ENCODE measurements around the gene EIF4G2. TPM values are rescaled to one million over a fixed set of nuclear protein-coding genes. Genes with fewer than 3 reads are reported as not detected.

EIF4G2 gene
- total RNA-seq, 1 experiment from 2014 or later = 999 TPM

GRCh38 chr11:10761085-10761698, 47.5 kb downstream of the EIF4G2 start:
- H3K79me2 ChIP-seq (ENCODE audit: low read length) = no peaks in the 10 kb centered on the region
- ATAC-seq = no peak
- H3K36me3 ChIP-seq (ENCODE audit: low read depth, low read length) = peaks cover 43% of the 10 kb centered on the region
- H4K20me1 ChIP-seq (ENCODE audit: low read length) = no peaks in the 10 kb centered on the region
- no peak overlapping the region for H3K27ac ChIP-seq (ENCODE audit: low read length)
- no peaks in the 10 kb centered on the region for H3F3A ChIP-seq (ENCODE audit: low read length, unreplicated experiment)
- no peaks in the 10 kb centered on the region for H3K27me3 ChIP-seq (ENCODE audit: low read length)
- BruUV-seq (replicated peaks) = no TSS peak
- DNase-seq = no peak
- ChIA-PET CTCF (no interaction called here), POLR2A (ENCODE audit: unreplicated experiment) (interaction anchor here (0.6 kb wide), 1 partner anchor 956 kb away, joined by 3 read pairs; no protein-coding TSS in a partner anchor)
- no peak overlapping the region for H2AFZ ChIP-seq (ENCODE audit: low read length)
- H3K4me1 ChIP-seq (ENCODE audit: insufficient read depth, low read length) = no peaks in the 10 kb centered on the region
- H3K9me2 ChIP-seq (replicated peaks; ENCODE audit: low read length) = no peaks in the 10 kb centered on the region
- H3K9me3 ChIP-seq (ENCODE audit: low read length) = no peaks in the 10 kb centered on the region
- no peak overlapping the region for H3K4me2 ChIP-seq (ENCODE audit: low read length)
- no peak for TF ChIP-seq EZH2 (IDR thresholded peaks at IDR 0.05; ENCODE audit: low read length, unreplicated experiment)
- no peak for TF ChIP-seq CTCF (conservative IDR thresholded peaks at IDR 0.05; ENCODE audit: low read depth, low read length)
- no peak for TF ChIP-seq EZH2phosphoT487 (IDR thresholded peaks at IDR 0.05; ENCODE audit: borderline replicate concordance, low read length)
- intact Hi-C loops (cut with micrococcal nuclease) = no loop called here
- H3K9ac ChIP-seq (ENCODE audit: low read length) = no peak overlapping the region
- no peak overlapping the region for H3K4me3 ChIP-seq (ENCODE audit: low read length)

- no peaks in the 10 kb centered on the region for H4K20me1 ChIP-seq (ENCODE audit: low read length)
- peak; percentile 74 for ATAC-seq
- TF ChIP-seq EZH2phosphoT487 (IDR thresholded peaks at IDR 0.05; ENCODE audit: borderline replicate concordance, low read length) = no peak
- peak; percentile 55 for TF ChIP-seq CTCF (conservative IDR thresholded peaks at IDR 0.05; ENCODE audit: low read depth, low read length)
- no peak overlapping the region for H3K4me2 ChIP-seq (ENCODE audit: low read length)
- POLR2A ChIA-PET (ENCODE audit: unreplicated experiment) = no interaction called here
- H3F3A ChIP-seq (ENCODE audit: low read length, unreplicated experiment) = no peaks in the 10 kb centered on the region
- peaks cover 7% of the 10 kb centered on the region for H3K79me2 ChIP-seq (ENCODE audit: low read length)
- no peak overlapping the region for H2AFZ ChIP-seq (ENCODE audit: low read length)
- no peaks in the 10 kb centered on the region for H3K4me1 ChIP-seq (ENCODE audit: insufficient read depth, low read length)
- no peaks in the 10 kb centered on the region for H3K9me3 ChIP-seq (ENCODE audit: low read length)
- H3K27me3 ChIP-seq (ENCODE audit: low read length) = no peaks in the 10 kb centered on the region
- intact Hi-C loops (cut with micrococcal nuclease) = no loop called here
- CTCF ChIA-PET = interaction anchor here (1.4 kb wide), 1 partner anchor 12 kb away, joined by 5 read pairs; no protein-coding TSS in a partner anchor
- H3K9me2 ChIP-seq (replicated peaks; ENCODE audit: low read length) = no peaks in the 10 kb centered on the region
- BruUV-seq (replicated peaks) = no TSS peak
- no peak overlapping the region for H3K4me3 ChIP-seq (ENCODE audit: low read length)
- peak; percentile 25 for DNase-seq
- no peak overlapping the region for H3K27ac ChIP-seq (ENCODE audit: low read length)
- peaks cover 41% of the 10 kb centered on the region for H3K36me3 ChIP-seq (ENCODE audit: low read depth, low read length)
- H3K9ac ChIP-seq (ENCODE audit: low read length) = no peak overlapping the region
Measured at GRCh38 chr11:10758957-10759356, 49.8 kb downstream of the EIF4G2 start.

GRCh38 chr11:10752486-10752885, 56.2 kb downstream of the EIF4G2 start:
- H3F3A ChIP-seq (ENCODE audit: low read length, unreplicated experiment) = no peaks in the 10 kb centered on the region
- no TSS peak for BruUV-seq (replicated peaks)

More at GRCh38 chr11:10752486-10752885, 56.2 kb downstream of the EIF4G2 start:
- H3K9me3 ChIP-seq (ENCODE audit: low read length) = no peaks in the 10 kb centered on the region
- DNase-seq (no peak), ATAC-seq (no peak)
- CTCF ChIA-PET = interaction anchor here (1.8 kb wide), 1 partner anchor 18 kb away, joined by 6 read pairs; no protein-coding TSS in a partner anchor
- 0 out of 2 replicates have a peak, but pooled peaks cover 7% of the 10 kb centered on the region for H4K20me1 ChIP-seq (ENCODE audit: low read length)
- H3K27me3 ChIP-seq (ENCODE audit: low read length) = no peaks in the 10 kb centered on the region
- no peak overlapping the region for H3K27ac ChIP-seq (ENCODE audit: low read length)
- no peak overlapping the region for H2AFZ ChIP-seq (ENCODE audit: low read length)
- peak overlapping the region; percentile 93 for H3K4me2 ChIP-seq (ENCODE audit: low read length)
- peaks cover 33% of the 10 kb centered on the region for H3K79me2 ChIP-seq (ENCODE audit: low read length)
- H3K9ac ChIP-seq (ENCODE audit: low read length) = peak overlapping the region; percentile 92; the same call in 1 of the 2 replicates
- no peaks in the 10 kb centered on the region for H3K9me2 ChIP-seq (replicated peaks; ENCODE audit: low read length)
- peaks cover 16% of the 10 kb centered on the region for H3K36me3 ChIP-seq (ENCODE audit: low read depth, low read length)
- TF ChIP-seq CTCF (conservative IDR thresholded peaks at IDR 0.05; ENCODE audit: low read depth, low read length) = no peak
- no peak for TF ChIP-seq EZH2phosphoT487 (IDR thresholded peaks at IDR 0.05; ENCODE audit: borderline replicate concordance, low read length)
- TF ChIP-seq EZH2 (IDR thresholded peaks at IDR 0.05; ENCODE audit: low read length, unreplicated experiment) = no peak
- POLR2A ChIA-PET (ENCODE audit: unreplicated experiment) = no interaction called here
- H3K4me3 ChIP-seq (ENCODE audit: low read length) = peak overlapping the region; percentile 98
- intact Hi-C loops (cut with micrococcal nuclease) = no loop called here
- H3K4me1 ChIP-seq (ENCODE audit: insufficient read depth, low read length) = peaks cover 15% of the 10 kb centered on the region

All from PC-3 (cell line).